GM12878 (cell line): ENCODE results near the gene CARD14. TPM values are rescaled to one million over a fixed set of nuclear protein-coding genes. Genes with fewer than 3 reads are reported as not detected.
"Not testable (repeated sequence)": the region's sequence is repeated elsewhere in the genome, so short reads cannot be mapped to it uniquely, and the experiment has no call there.

ENCODE experiments used
- ATAC-seq: fragments of 200-7000 bp; cut with Tn5 transposase; 3 replicates; pipeline ENCODE4 v1.9.1; 2020; ENCODE audit warnings: mild to moderate bottlenecking, moderate library complexity
- BruUV-seq: library from RNA; stranded (reverse); fragments of 400-500 nt; replicated peaks from 2 replicates; lab custom pipeline; 2021; lab: Mats Ljungman, UMichigan
- CTCF ChIA-PET: fragments of 300-600 bp; sonication (Branson Sonifier 250); formaldehyde crosslinking; extraction: SDS; loops from one replicate; lab custom pipeline; 2021; ENCODE audit warnings: inconsistent platforms; lab: Yijun Ruan, JAX
- POLR2A ChIA-PET: fragments of 350-600 bp; formaldehyde crosslinking; extraction: SDS; loops from one replicate; lab custom pipeline; 2021; ENCODE audit warnings: inconsistent platforms; lab: Charles Lee
- RAD21 ChIA-PET: fragments of 300-600 bp; sonication (Branson Sonifier 250); formaldehyde crosslinking; loops from one replicate; lab custom pipeline; 2023; ENCODE audit warnings: antibody characterized with exemption; ENCODE audit not compliant: unreplicated experiment; lab: Charles Lee
- SMC1A ChIA-PET: fragments of 300-600 bp; sonication (Branson Sonifier 250); formaldehyde crosslinking; loops from one replicate; lab custom pipeline; 2023; ENCODE audit not compliant: unreplicated experiment, uncharacterized antibody; lab: Charles Lee
- DNase-seq: peaks from one replicate; pipeline ENCODE4 v3.0.0-alpha.2; 2011; ENCODE audit warnings: low read depth, low spot score
- FAIRE-seq: peaks from 3 replicates; lab custom pipeline; 2011; peaks lifted over from hg19 to GRCh38; lab: Jason Lieb, UNC
- H2AFZ ChIP-seq: 2 replicates; pipeline ENCODE4 v1.6.0; 2011; ENCODE audit warnings: low read depth, low read length, control low read depth; ENCODE audit not compliant: control insufficient read depth
- H3K27ac ChIP-seq: 2 replicates; pipeline ENCODE4 v1.5.1; 2011; ENCODE audit warnings: control low read depth; ENCODE audit not compliant: control insufficient read depth, insufficient read depth
- H3K27me3 ChIP-seq, 2 experiments: replicated peaks in 1 of 2; 2 replicates each; pipeline versions ENCODE4 v1.6.0 to v1.6.1; 2011; ENCODE audit warnings: low read length in 1 of 2; ENCODE audit not compliant: control insufficient read depth in 2 of 2, insufficient read depth in 2 of 2
- H3K36me3 ChIP-seq, 2 experiments: 2 replicates each; pipeline ENCODE4 v1.5.1; 2011; ENCODE audit warnings: low read length in 1 of 2; ENCODE audit not compliant: control insufficient read depth in 2 of 2, insufficient read depth in 2 of 2
- H3K4me1 ChIP-seq: 2 replicates; pipeline ENCODE4 v1.6.1; 2011; ENCODE audit warnings: mild to moderate bottlenecking, low read length, moderate library complexity, mixed read lengths; ENCODE audit not compliant: control insufficient read depth, insufficient read depth
- H3K4me2 ChIP-seq: 2 replicates; pipeline ENCODE4 v1.6.0; 2011; ENCODE audit warnings: control low read depth; ENCODE audit not compliant: control insufficient read depth, insufficient read depth
- H3K4me3 ChIP-seq: fragments of 200-600 bp; sonication (generic); 2 replicates; pipeline ENCODE4 v1.5.1; 2016
- H3K79me2 ChIP-seq: 2 replicates; pipeline ENCODE4 v1.6.0; 2011; ENCODE audit warnings: low read length; ENCODE audit not compliant: control insufficient read depth, insufficient read depth
- H3K9ac ChIP-seq: 2 replicates; pipeline ENCODE4 v1.8.0; 2011; ENCODE audit warnings: low read length, control low read depth, mixed read lengths; ENCODE audit not compliant: control insufficient read depth, insufficient read depth
- H3K9me3 ChIP-seq: replicated peaks from 3 replicates; pipeline ENCODE4 v1.5.1; 2011; ENCODE audit warnings: mild to moderate bottlenecking, low read length; ENCODE audit not compliant: control insufficient read depth, insufficient read depth
- H4K20me1 ChIP-seq: 2 replicates; pipeline ENCODE4 v1.6.0; 2011; ENCODE audit not compliant: control insufficient read depth, insufficient read depth
- CBX3 ChIP-seq: fragments of 200-600 bp; sonication (generic); IDR thresholded peaks from 2 replicates; pipeline ENCODE4 v1.6.1; 2016; ENCODE audit warnings: low read depth, borderline replicate concordance
- CBX5 ChIP-seq: sonication (generic); IDR thresholded peaks from 2 replicates; pipeline ENCODE4 v1.6.1; 2016; ENCODE audit warnings: low read depth, moderate library complexity, mild to moderate bottlenecking, inconsistent platforms
- CREB1 ChIP-seq: IDR thresholded peaks from 2 replicates; pipeline ENCODE4 v1.6.1; 2012; ENCODE audit warnings: low read depth, mild to moderate bottlenecking, inconsistent platforms
- EED ChIP-seq: sonication (generic); IDR thresholded peaks from 2 replicates; pipeline ENCODE4 v1.6.1; 2016; ENCODE audit warnings: antibody characterized with exemption, low read depth
- HDAC6 ChIP-seq: fragments of 200-600 bp; sonication (generic); IDR thresholded peaks from one replicate; pipeline ENCODE4 v1.8.0; 2017; ENCODE audit warnings: antibody characterized with exemption; ENCODE audit not compliant: unreplicated experiment
- KDM1A ChIP-seq: fragments of 200-600 bp; sonication (generic); IDR thresholded peaks from 2 replicates; pipeline ENCODE4 v1.6.1; 2016; ENCODE audit warnings: borderline replicate concordance
- NFYA ChIP-seq: IDR thresholded peaks from 2 replicates; pipeline ENCODE4 v1.6.1; 2011; ENCODE audit warnings: low read depth, mild to moderate bottlenecking, low read length, improper control_type of control experiment, borderline replicate concordance
- RAD21 ChIP-seq: IDR thresholded peaks from 2 replicates; pipeline ENCODE4 v1.6.1; 2011; ENCODE audit warnings: mild to moderate bottlenecking, low read depth, low read length, moderate library complexity; ENCODE audit not compliant: insufficient read depth
- SMAD1 ChIP-seq: fragments of 450-650 bp; IDR thresholded peaks from 2 replicates; pipeline ENCODE4 v1.6.1; 2018; ENCODE audit warnings: mild to moderate bottlenecking, low read depth; ENCODE audit not compliant: partially characterized antibody
- STAT1 ChIP-seq: fragments of 450-650 bp; conservative IDR thresholded peaks from 2 replicates; pipeline ENCODE4 v1.6.1; 2014; ENCODE audit warnings: antibody characterized with exemption, mild to moderate bottlenecking
- TAF1 ChIP-seq: IDR thresholded peaks from 2 replicates; pipeline ENCODE4 v1.6.1; 2011; ENCODE audit warnings: mild to moderate bottlenecking, low read depth, low read length, borderline replicate concordance
- USF2 ChIP-seq: IDR thresholded peaks from 2 replicates; pipeline ENCODE4 v1.6.1; 2011; ENCODE audit warnings: low read depth, low read length, improper control_type of control experiment, borderline replicate concordance
- YBX1 ChIP-seq: fragments of 450-650 bp; IDR thresholded peaks from 2 replicates; pipeline ENCODE4 v1.6.1; 2016; ENCODE audit warnings: antibody characterized with exemption
- ZBTB40 ChIP-seq: fragments of 450-650 bp; IDR thresholded peaks from 2 replicates; pipeline ENCODE4 v1.6.1; 2016; ENCODE audit warnings: mild to moderate bottlenecking, moderate library complexity, borderline replicate concordance
- WGBS: methylation state at CpG from one replicate; pipeline ENCODE4 v1.1.6; 2016; ENCODE audit warnings: low lambda C conversion rate; ENCODE audit not compliant: insufficient replicate concordance, insufficient coverage; ENCODE audit errors: missing lambda C conversion rate; 5-methylcytosine and 5-hydroxymethylcytosine counted together
- in situ Hi-C: fragments of 300-500 bp; cut with MboI; formaldehyde crosslinking; loops from 9 replicates; pipeline ENCODE4 v1.14.3; 2018; ENCODE audit warnings: mixed read lengths
- intact Hi-C: fragments of 100-400 bp; cut with micrococcal nuclease; formaldehyde crosslinking; loops from one replicate; pipeline ENCODE4 v1.14.2; 2022; ENCODE audit not compliant: unreplicated experiment
- polyA plus RNA-seq, 11 experiments: library from polyadenylated mRNA; depleted of rRNA in 4 of 11; unstranded in 6 of 11; stranded (reverse) in 5 of 11; fragments of >200 nt; fragmentation: Nextera tagmentation in 4 of 11; fragmentation: Illumina TruSeq in 1 of 11; extraction: Ambion mirVana in 4 of 11; extraction: Trizol in 1 of 11; gene quantifications; 1 replicate in 1 of 11; 2 replicates in 10 of 11; pipeline versions ENCODE4 v1.2.1 to v1.2.3, GENCODE V29; 2011 to 2016; ENCODE audit warnings: inconsistent platforms in 2 of 11, missing spikeins in 2 of 11, low read depth in 1 of 11
- total RNA-seq, 4 experiments: library from RNA; depleted of rRNA in 3 of 4; stranded (reverse); fragments of >200 nt in 3 of 4; fragmentation: Illumina TruSeq in 1 of 4; extraction: Trizol in 1 of 4; gene quantifications; 2 replicates each; pipeline versions ENCODE4 v1.2.1 to v1.2.3, GENCODE V29; 2013 to 2021

Gene CARD14
- total and polyA plus RNA-seq, 10 of the 15 experiments (the other 5 are each of a cell fraction or from before 2014, with no cell fraction given) = 0.08 to 0.15 TPM; not detected in 8

- H3K36me3 ChIP-seq, H3K27me3 ChIP-seq, H3K4me3 ChIP-seq, H3K9me3 ChIP-seq, H3K27ac ChIP-seq, H4K20me1 ChIP-seq, in situ Hi-C loops, ATAC-seq, H3K4me1 ChIP-seq, FAIRE-seq, H2AFZ ChIP-seq, H3K9ac ChIP-seq, BruUV-seq, H3K79me2 ChIP-seq, intact Hi-C loops, CTCF ChIA-PET, DNase-seq, H3K4me2 ChIP-seq, RAD21 ChIA-PET: not testable (repeated sequence)
- SMC1A ChIA-PET = interaction anchor here (1.9 kb wide), 1 partner anchor 10 kb away, joined by 5 read pairs; no protein-coding TSS in a partner anchor
- 0 out of 2 replicates have a peak, but pooled peaks have one; percentile 54 for TF ChIP-seq CBX5
- WGBS = 0% methylated on average over 2 of the region's 2 CpGs
- POLR2A ChIA-PET = interaction anchor here (0.6 kb wide), 1 partner anchor 1978 kb away, joined by 8 read pairs; no protein-coding TSS in a partner anchor
These were observed 14.2 kb upstream of the CARD14 start for GRCh38 chr17:80155600-80155999.

DNA sequence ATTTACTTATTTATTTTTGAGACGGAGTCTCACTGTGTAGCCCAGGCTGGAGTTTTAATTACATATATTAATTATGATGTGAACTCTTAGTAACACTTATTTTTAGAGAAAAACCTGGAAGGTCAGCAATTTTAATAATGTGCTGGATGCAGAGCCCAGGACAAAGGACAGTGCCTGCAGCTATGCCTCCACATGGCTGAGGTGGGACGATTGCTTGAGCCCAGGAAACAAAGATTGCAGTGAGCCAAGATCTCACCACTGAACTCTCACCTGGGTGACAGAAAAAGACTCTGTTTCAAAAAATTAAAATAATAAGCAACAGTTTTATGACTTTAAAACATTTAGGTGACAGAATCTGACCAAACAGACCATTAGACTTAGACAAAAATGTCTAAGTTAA, 11.0 kb upstream of the CARD14 start:
- intact Hi-C loops = no loop called here
- TF ChIP-seq RAD21 (no peak), TAF1 (no peak), NFYA (no peak), KDM1A (no peak), SMAD1 (no peak), USF2 (no peak), ZBTB40 (no peak), CREB1 (no peak), STAT1 (no peak), EED (no peak), HDAC6 (no peak), CBX3 (no peak), YBX1 (no peak)

More for the DNA sequence above, 11.0 kb upstream of the CARD14 start:
- POLR2A ChIA-PET = interaction anchor here (1.7 kb wide), 1 partner anchor 13 kb away, joined by 4 read pairs; no protein-coding TSS in a partner anchor
- CTCF ChIA-PET = no interaction called here
- 50% methylated on average over 2 of the region's 2 CpGs for WGBS
- RAD21 ChIA-PET = interaction anchor here (1.2 kb wide), 1 partner anchor 11 kb away, joined by 3 read pairs; no protein-coding TSS in a partner anchor
- H4K20me1 ChIP-seq = no peaks in the 10 kb centered on the region
- H3K4me1 ChIP-seq = no peaks in the 10 kb centered on the region
- peaks cover 4% of the 10 kb centered on the region; the same call in 2 of the 3 replicates for H3K9me3 ChIP-seq
- no peaks in the 10 kb centered on the region for H3K79me2 ChIP-seq
- H3K27ac ChIP-seq = no peak overlapping the region
- H3K4me3 ChIP-seq = no peak overlapping the region
- in situ Hi-C loops = no loop called here
- SMC1A ChIA-PET = no interaction called here
- no peak for DNase-seq
- H3K27me3 ChIP-seq = no peaks in the 10 kb centered on the region
- H3K9ac ChIP-seq = no peak overlapping the region
- H2AFZ ChIP-seq = no peak overlapping the region
- no peak for FAIRE-seq
- ATAC-seq = no peak
- H3K36me3 ChIP-seq = no peaks in the 10 kb centered on the region
- no TSS peak for BruUV-seq
- no peak overlapping the region for H3K4me2 ChIP-seq
